ENCODE data around the gene HOXA6. TPM values are rescaled to one million over a fixed set of nuclear protein-coding genes. Genes with fewer than 3 reads are reported as not detected.

HOXA6 gene
- total RNA-seq, 6 experiments from 2014 or later = not detected

DNA sequence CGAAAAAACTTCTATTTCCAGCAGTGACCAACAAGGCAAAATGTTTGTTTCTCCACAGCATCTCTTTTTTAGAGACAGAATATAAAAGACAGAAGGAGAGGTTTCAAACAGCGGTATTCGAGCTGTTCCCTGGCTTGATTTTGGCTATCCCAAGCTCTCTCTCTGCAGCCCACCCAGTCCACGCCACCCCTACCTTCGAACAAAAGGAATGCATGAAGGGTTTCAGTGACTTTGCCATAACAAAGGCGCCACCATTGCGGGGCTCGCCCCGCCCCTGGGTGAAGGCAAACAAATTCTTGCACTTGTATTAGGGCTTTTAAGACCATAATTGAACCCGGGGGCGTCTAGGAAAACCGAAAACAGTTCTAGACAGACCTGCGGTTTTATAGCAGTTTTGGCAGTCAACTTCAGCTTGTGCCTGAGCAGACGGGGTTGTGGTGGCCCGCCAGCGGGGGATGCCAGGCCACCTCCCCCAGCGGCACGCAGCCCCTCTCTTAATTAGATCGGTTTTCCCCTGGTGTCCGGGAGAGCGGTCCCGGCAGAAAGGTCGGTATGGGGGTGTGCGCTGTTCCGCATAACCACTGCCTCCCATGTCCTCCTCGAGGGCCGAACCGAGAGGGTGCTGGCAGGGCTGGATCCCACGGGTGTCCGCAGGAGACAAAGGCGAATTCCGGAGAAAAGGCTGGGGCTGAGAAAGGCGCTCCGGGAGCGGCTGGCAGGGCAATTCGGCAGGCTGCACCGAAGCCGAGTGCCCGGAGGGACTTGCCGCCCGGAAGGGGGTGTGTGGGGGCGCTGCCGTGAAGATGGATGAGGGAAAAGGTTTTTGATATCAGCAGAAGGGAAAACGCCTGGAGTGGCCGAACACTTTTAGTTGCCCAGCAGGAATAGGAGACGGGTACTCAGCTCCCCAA, 40.2 kb upstream of the HOXA6 start:
- H3K4me1 ChIP-seq = peaks cover 0 to 25% (median 2%) of the 10 kb centered on the region in 4 donors
- intact Hi-C loops (cut with DNase I) = no loop called here
- DNase-seq = peak in 2 of 3 donors; percentile 32 to 36
- H3K4me3 ChIP-seq = no peak overlapping the region
- H3K36me3 ChIP-seq = no peaks in the 10 kb centered on the region
- ATAC-seq = no peak
- 5% methylated on average over 38 of the region's 46 CpGs for WGBS (ENCODE audit: insufficient coverage, low coverage, low lambda C conversion rate, missing lambda C conversion rate)
- peaks cover 17 to 88% of the 10 kb centered on the region in 2 donors for H3K27me3 ChIP-seq
- H3K27ac ChIP-seq = no peak overlapping the region
- TF ChIP-seq, protein P1, sequence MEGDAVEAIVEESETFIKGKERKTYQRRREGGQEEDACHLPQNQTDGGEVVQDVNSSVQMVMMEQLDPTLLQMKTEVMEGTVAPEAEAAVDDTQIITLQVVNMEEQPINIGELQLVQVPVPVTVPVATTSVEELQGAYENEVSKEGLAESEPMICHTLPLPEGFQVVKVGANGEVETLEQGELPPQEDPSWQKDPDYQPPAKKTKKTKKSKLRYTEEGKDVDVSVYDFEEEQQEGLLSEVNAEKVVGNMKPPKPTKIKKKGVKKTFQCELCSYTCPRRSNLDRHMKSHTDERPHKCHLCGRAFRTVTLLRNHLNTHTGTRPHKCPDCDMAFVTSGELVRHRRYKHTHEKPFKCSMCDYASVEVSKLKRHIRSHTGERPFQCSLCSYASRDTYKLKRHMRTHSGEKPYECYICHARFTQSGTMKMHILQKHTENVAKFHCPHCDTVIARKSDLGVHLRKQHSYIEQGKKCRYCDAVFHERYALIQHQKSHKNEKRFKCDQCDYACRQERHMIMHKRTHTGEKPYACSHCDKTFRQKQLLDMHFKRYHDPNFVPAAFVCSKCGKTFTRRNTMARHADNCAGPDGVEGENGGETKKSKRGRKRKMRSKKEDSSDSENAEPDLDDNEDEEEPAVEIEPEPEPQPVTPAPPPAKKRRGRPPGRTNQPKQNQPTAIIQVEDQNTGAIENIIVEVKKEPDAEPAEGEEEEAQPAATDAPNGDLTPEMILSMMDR (IDR thresholded peaks at IDR 0.05) = no peak
- no peak for TF ChIP-seq POLR2A (IDR thresholded peaks at IDR 0.05)
- H3K9me3 ChIP-seq = no peaks in the 10 kb centered on the region

DNA sequence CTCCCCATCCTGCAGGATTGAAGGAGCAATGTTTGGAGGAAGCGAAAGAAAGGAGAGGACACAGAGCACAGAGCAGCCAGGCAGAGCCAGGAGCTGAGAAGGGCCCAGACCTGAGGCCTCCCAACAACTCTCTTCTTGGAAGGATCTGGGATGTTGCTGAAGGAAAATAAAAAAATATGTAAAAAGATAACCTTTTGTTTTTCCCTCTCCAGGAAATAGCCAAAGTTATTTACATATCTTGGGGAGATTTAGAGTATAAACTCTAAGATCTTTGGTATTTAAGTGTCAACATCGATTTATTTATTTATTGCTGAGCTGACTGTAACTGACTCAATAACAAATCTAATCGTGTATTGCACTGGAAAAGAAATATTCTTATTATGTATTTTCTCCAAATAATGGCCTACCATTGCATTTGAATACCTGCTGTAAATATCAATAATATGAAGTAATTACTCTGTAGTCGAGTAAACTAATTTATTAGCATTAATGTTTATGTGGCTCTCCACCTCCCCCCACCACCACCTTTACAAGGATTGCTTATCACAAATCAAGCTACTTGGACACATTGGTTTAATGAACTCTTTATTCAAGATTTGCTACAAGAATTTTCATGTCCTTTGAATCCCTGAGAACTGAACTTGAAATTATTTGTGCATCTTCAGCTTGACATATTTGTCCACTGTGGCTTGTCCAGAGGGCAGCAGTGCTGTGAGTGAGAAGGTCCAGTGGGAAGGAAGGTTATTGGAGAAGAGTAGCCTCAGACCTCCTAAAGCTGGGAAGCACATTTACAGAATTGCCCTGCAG, 39.3 kb upstream of the HOXA6 start:
- no peaks in the 10 kb centered on the region for H3K9me3 ChIP-seq
- DNase-seq (no peak), ATAC-seq (no peak)
- peaks cover 0 to 20% (median under 1%) of the 10 kb centered on the region in 4 donors for H3K4me1 ChIP-seq
- intact Hi-C loops (cut with DNase I) = no loop called here
- no peak overlapping the region for H3K27ac ChIP-seq
- TF ChIP-seq, protein P1 (IDR thresholded peaks at IDR 0.05) = no peak
- TF ChIP-seq POLR2A (IDR thresholded peaks at IDR 0.05) = no peak
- no peak overlapping the region for H3K4me3 ChIP-seq
- peaks cover 22 to 92% of the 10 kb centered on the region in 2 donors for H3K27me3 ChIP-seq
- 16% methylated on average over 4 of the region's 4 CpGs for WGBS (ENCODE audit: insufficient coverage, low coverage, low lambda C conversion rate, missing lambda C conversion rate)
- no peaks in the 10 kb centered on the region for H3K36me3 ChIP-seq

DNA sequence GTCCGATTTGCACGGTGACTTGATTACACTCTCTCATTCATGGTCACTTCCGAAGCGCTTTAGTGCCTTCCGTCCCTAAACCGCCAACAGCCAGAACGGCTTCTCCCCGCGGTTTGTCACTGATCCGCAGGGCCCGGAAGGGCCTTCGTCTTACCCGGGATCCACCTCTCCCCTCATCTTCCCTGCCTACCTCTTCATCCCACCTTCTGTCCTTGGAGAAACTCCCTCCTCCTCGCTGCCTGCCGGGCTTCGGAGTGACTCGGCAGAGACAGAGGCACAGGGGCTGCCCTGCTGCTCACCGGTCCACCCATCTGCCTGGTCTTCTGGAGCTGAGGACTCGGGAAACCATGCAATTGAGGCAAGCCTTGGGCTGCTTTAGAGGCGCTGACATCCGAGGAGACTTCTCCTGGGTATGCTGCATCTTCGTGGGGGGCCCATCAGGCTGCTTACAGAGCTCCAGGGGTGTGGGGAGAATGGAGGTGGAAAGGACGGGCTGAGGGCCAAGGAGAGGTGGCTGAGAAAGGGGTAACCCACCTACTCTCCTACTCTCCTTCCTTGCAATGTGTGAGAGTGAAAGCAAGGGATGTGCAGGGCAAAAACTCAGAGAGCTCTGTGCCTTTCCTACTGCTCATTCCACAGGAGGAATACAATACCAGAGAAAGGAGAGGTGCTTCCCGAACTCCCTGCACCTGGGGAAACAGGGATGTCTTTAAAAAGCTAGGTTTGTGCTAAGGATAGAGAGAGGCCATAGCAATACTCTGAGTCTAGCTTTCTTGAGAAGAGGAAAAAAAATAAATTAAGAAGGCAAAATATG, 38.5 kb upstream of the HOXA6 start:
- peaks cover 0 to 20% (median 0%) of the 10 kb centered on the region in 4 donors for H3K4me1 ChIP-seq
- H3K27me3 ChIP-seq = peaks cover 22 to 87% of the 10 kb centered on the region in 2 donors
- 5% methylated on average over 16 of the region's 24 CpGs for WGBS (ENCODE audit: insufficient coverage, low coverage, low lambda C conversion rate, missing lambda C conversion rate)
- intact Hi-C loops (cut with DNase I) = no loop called here
- no peaks in the 10 kb centered on the region for H3K9me3 ChIP-seq
- DNase-seq = peak in 2 of 3 donors; percentile 27 to 31
- H3K4me3 ChIP-seq = no peak overlapping the region
- TF ChIP-seq, protein P1 (IDR thresholded peaks at IDR 0.05) = no peak
- no peak for TF ChIP-seq POLR2A (IDR thresholded peaks at IDR 0.05)
- H3K36me3 ChIP-seq = no peaks in the 10 kb centered on the region
- ATAC-seq = no peak
- no peak overlapping the region for H3K27ac ChIP-seq
